HepG2 (cell line): ENCODE data around the gene KCNJ1. TPM values are rescaled to one million over a fixed set of nuclear protein-coding genes. Genes with fewer than 3 reads are reported as not detected.

Experiments
- ZNF670 ChIP-seq: sonication (generic); formaldehyde crosslinking; IDR thresholded peaks from 2 replicates; pipeline ENCODE4 v1.8.0; 2022; ENCODE audit warnings: mild to moderate bottlenecking, missing genetic modification reagents, borderline replicate concordance
- polyA plus RNA-seq, 8 experiments: library from polyadenylated mRNA; depleted of rRNA in 3 of 8; stranded (reverse) in 7 of 8; unstranded in 1 of 8; fragments of >200 nt; fragmentation: Illumina TruSeq in 4 of 8; extraction: Trizol in 4 of 8; gene quantifications; 2 replicates each; pipeline versions ENCODE4 v1.2.1 to v1.2.3, GENCODE V29; 2011 to 2016; ENCODE audit warnings: low read depth in 4 of 8, missing spikeins in 1 of 8, mixed read lengths in 1 of 8; ENCODE audit not compliant: insufficient read depth in 1 of 8
- total RNA-seq, 5 experiments: library from RNA; depleted of rRNA; stranded (reverse); fragments of >200 nt; fragmentation: Illumina TruSeq; extraction: Trizol; gene quantifications; 2 replicates each; pipeline ENCODE4 v1.2.3, GENCODE V29; 2016; ENCODE audit warnings: low read depth in 1 of 5
- TF ChIP-seq, protein P1 (sequence below): sonication (generic); formaldehyde crosslinking; IDR thresholded peaks from 2 replicates; pipeline ENCODE4 v1.4.0; 2020; ENCODE audit warnings: missing genetic modification reagents, borderline replicate concordance
- TF ChIP-seq, protein P2 (sequence below): sonication (generic); formaldehyde crosslinking; conservative IDR thresholded peaks from 2 replicates; pipeline ENCODE4 v1.4.0; 2020; ENCODE audit warnings: mild to moderate bottlenecking, missing genetic modification reagents, moderate library complexity

KCNJ1 gene
- total and polyA plus RNA-seq, 2 of the 13 experiments (the other 11 are each of a cell fraction or from before 2014, with no cell fraction given): not detected

GRCh38 chr11:128832121-128832497, 35.0 kb downstream of the KCNJ1 start (continued):
- TF ChIP-seq, protein P1, sequence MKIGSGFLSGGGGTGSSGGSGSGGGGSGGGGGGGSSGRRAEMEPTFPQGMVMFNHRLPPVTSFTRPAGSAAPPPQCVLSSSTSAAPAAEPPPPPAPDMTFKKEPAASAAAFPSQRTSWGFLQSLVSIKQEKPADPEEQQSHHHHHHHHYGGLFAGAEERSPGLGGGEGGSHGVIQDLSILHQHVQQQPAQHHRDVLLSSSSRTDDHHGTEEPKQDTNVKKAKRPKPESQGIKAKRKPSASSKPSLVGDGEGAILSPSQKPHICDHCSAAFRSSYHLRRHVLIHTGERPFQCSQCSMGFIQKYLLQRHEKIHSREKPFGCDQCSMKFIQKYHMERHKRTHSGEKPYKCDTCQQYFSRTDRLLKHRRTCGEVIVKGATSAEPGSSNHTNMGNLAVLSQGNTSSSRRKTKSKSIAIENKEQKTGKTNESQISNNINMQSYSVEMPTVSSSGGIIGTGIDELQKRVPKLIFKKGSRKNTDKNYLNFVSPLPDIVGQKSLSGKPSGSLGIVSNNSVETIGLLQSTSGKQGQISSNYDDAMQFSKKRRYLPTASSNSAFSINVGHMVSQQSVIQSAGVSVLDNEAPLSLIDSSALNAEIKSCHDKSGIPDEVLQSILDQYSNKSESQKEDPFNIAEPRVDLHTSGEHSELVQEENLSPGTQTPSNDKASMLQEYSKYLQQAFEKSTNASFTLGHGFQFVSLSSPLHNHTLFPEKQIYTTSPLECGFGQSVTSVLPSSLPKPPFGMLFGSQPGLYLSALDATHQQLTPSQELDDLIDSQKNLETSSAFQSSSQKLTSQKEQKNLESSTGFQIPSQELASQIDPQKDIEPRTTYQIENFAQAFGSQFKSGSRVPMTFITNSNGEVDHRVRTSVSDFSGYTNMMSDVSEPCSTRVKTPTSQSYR: no peak
- TF ChIP-seq, protein P2, sequence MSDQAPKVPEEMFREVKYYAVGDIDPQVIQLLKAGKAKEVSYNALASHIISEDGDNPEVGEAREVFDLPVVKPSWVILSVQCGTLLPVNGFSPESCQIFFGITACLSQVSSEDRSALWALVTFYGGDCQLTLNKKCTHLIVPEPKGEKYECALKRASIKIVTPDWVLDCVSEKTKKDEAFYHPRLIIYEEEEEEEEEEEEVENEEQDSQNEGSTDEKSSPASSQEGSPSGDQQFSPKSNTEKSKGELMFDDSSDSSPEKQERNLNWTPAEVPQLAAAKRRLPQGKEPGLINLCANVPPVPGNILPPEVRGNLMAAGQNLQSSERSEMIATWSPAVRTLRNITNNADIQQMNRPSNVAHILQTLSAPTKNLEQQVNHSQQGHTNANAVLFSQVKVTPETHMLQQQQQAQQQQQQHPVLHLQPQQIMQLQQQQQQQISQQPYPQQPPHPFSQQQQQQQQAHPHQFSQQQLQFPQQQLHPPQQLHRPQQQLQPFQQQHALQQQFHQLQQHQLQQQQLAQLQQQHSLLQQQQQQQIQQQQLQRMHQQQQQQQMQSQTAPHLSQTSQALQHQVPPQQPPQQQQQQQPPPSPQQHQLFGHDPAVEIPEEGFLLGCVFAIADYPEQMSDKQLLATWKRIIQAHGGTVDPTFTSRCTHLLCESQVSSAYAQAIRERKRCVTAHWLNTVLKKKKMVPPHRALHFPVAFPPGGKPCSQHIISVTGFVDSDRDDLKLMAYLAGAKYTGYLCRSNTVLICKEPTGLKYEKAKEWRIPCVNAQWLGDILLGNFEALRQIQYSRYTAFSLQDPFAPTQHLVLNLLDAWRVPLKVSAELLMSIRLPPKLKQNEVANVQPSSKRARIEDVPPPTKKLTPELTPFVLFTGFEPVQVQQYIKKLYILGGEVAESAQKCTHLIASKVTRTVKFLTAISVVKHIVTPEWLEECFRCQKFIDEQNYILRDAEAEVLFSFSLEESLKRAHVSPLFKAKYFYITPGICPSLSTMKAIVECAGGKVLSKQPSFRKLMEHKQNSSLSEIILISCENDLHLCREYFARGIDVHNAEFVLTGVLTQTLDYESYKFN (CRISPR knock-in tag): no peak
- TF ChIP-seq ZNF670: no peak
